GM12875 (cell line): ENCODE data around the gene DACH1.

Source experiments
- H3K4me3 ChIP-seq: one replicate; pipeline ENCODE4 v1.5.1; 2011; ENCODE audit warnings: low read depth, low read length, control low read depth
- TF ChIP-seq, protein P1 (sequence below): IDR thresholded peaks from 2 replicates; pipeline ENCODE4 v1.5.1; 2011; ENCODE audit warnings: low read depth, mild to moderate bottlenecking, control low read depth, inconsistent platforms, low read length, moderate library complexity, borderline replicate concordance; ENCODE audit not compliant: insufficient read depth

DACH1 gene

DNA sequence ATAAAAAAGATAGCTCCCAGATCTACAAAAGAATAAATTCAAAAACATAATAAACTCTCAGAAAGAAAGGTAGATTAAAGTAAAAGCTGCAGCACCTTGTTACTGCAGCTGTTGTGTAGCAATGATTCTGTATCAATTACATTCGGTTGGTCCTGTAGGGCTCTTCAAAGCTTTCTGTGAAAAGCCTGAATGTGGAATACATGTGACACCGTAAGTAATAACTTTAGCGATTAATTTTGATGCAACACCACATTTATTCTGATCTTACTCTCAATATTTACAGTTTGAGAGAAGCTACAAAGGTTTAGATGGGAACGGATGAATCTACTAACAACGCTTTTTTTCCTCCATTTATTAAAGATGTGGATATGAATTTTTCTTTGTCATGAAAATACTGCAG lies 279.2 kb downstream of the DACH1 start:
- no peak overlapping the region for H3K4me3 ChIP-seq
- TF ChIP-seq, protein P1, sequence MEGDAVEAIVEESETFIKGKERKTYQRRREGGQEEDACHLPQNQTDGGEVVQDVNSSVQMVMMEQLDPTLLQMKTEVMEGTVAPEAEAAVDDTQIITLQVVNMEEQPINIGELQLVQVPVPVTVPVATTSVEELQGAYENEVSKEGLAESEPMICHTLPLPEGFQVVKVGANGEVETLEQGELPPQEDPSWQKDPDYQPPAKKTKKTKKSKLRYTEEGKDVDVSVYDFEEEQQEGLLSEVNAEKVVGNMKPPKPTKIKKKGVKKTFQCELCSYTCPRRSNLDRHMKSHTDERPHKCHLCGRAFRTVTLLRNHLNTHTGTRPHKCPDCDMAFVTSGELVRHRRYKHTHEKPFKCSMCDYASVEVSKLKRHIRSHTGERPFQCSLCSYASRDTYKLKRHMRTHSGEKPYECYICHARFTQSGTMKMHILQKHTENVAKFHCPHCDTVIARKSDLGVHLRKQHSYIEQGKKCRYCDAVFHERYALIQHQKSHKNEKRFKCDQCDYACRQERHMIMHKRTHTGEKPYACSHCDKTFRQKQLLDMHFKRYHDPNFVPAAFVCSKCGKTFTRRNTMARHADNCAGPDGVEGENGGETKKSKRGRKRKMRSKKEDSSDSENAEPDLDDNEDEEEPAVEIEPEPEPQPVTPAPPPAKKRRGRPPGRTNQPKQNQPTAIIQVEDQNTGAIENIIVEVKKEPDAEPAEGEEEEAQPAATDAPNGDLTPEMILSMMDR: no peak

- TF ChIP-seq, protein P1: no peak
- no peak overlapping the region for H3K4me3 ChIP-seq
These were observed 279.8 kb downstream of the DACH1 start for GRCh38 chr13:71587193-71587592.

DNA sequence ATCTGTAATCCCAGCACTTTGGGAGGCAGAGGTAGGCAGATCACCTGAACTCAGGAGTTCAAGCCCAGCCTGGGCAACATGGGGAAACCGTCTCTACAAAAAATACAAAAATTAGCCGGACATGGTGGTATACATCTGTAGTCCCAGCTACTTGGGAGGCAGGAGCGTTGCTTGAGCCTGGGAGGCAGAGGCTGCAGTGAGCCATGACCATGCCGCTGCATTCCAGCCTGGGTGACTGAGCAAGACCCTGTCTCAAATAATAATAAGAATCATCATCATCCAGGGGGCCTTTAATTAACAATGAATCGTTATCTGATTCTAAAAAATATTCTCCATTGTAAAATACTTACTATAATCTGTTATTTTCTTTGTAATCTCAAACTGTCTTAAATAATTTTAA lies 283.4 kb downstream of the DACH1 start:
- TF ChIP-seq, protein P1: no peak

GRCh38 chr13:71580614-71581013 lies 286.4 kb downstream of the DACH1 start:
- TF ChIP-seq, protein P1: no peak
- no peak overlapping the region for H3K4me3 ChIP-seq

More for the DNA sequence above, 283.4 kb downstream of the DACH1 start:
- H3K4me3 ChIP-seq: no peak overlapping the region

DNA sequence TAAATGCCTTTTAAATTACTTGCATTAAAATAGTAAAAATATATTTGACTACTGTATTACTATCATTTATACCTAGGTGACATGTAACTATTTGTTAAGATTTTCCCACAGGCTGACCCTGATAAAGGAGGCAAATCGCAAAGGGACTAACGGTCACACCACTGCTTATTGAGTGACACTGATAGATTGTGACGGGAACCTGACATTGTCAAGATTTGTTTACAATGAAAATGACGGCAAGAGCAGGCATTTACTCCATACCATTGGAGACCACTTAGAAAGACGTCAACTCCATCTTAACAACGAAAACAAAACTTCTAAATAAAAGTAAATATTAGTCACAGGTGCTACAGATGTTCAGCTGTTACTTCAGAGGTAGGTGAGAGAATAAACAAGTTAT lies 289.0 kb downstream of the DACH1 start:
- TF ChIP-seq, protein P1: no peak
- no peak overlapping the region for H3K4me3 ChIP-seq

- no peak overlapping the region for H3K4me3 ChIP-seq
- TF ChIP-seq, protein P1: no peak
These were observed 289.9 kb downstream of the DACH1 start for GRCh38 chr13:71577127-71577526.

GRCh38 chr13:71576571-71576970 lies 290.4 kb downstream of the DACH1 start:
- TF ChIP-seq, protein P1: no peak
- H3K4me3 ChIP-seq: no peak overlapping the region
